Measurements from ENCODE around the gene SIRPD.

Gene SIRPD

DNA sequence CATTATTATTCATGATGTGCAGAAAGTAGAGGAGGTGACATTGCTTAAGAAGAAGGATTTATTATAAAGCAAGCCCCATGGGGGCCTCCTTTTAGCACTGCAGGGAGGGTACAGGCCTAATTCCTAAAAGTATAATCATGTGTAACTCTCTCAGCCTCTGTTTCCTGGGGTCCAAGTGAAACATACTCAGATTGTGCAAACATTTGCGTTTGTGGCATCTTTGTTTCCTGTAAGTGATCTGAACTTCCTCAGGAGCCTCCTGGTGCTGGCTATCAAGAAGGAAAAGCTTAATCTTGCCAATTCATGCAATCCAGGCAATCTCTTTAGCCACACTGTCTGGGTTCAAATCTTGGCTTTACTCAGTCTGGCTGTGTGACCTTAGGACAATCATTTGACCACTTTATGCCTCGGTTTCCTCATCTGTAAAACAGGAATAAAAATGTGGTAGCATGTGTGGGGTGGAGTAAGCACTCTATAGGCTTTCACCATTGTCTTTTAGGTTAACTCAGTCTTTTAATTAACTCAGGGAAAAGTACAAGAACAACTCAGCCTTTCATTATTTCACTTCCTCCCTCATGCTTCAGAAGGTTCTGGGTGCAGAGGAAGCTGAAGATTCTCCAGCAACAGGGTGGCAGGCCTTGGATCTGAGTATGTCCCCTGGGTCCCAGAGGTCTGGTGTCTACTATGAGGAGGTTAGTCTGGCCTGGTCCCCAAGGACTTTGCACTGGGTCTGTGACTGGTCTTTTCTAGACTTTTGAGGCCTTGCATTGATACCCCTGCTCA, 65.5 kb downstream of the SIRPD start:
- no peak for DNase-seq

GRCh38 chr20:1491281-1491840, 66.1 kb downstream of the SIRPD start, which contains the start of gene SIRPB2:
SIRPB2 (minus strand) TSS chr20:1491420; CDS start chr20:1491359, 61 bp downstream.
- peak; percentile 51 for DNase-seq

- DNase-seq = no peak
These were observed 66.8 kb downstream of the SIRPD start for GRCh38 chr20:1490643-1491195.

GRCh38 chr20:1489764-1490436, 67.6 kb downstream of the SIRPD start:
- DNase-seq = no peak

DNA sequence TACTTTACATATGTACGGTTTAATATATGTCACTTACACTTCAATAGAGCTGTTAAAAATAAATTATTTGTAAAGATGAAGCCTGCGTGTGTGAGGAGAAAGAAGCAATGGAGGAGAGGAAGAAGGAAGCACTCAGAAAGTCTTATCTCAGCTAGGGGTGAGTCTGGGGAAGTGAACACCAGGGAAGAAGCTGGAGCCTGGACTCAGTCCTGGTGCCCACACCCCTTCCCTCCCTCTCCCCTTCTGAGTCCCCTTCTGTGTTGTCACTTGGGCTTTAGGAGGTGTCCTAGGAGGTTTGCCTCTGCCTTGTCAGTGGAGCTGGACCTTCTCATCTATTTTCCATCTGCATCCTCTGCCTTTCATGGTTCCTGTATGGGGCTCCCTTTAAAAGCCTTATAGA, 68.2 kb downstream of the SIRPD start:
- no peak for DNase-seq

DNA sequence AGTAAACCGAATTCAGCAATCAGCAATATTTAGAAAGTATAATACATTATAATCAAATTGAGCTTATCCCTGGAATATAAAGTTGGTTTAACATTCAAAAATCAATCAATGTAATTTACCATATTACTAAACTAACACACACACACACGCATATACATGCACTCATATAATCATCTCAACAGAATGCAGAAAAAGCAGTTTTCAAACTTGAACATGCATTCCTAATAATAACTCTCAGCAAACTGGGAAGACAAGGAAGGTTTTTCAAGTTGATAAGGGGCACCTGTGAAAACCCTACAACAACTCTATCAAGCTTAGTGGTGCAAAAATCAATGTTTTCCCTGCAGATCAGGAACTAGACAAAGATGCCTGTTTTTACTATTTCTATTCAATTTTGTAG, 70.9 kb downstream of the SIRPD start:
- DNase-seq = no peak

GRCh38 chr20:1484438-1485116, 72.9 kb downstream of the SIRPD start:
- no peak for DNase-seq
